Measurements from ENCODE around the gene CREBL2.

Gene CREBL2

DNA sequence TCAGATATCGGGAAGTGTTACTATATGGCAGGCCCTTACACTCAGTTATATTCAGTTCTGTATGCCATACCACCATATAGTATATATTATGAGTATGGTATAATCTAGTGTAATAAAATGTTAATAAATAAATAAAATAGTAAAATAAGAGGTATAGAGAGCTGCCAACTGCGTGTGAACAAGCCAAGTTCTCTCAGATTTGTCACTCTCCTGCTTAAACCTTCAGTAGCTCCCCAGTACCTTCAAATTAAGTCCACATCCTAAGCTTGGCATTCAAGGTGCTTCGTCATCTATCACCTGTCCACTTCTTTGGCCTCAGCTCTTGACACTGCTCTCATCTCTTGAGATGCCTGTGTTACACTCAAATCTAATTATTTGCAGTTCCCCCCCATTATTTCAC lies 12.8 kb upstream of the CREBL2 start:
- no peak overlapping the region for H3K27ac ChIP-seq (ENCODE audit: low read depth, low read length, poor library complexity, severe bottlenecking)

DNA sequence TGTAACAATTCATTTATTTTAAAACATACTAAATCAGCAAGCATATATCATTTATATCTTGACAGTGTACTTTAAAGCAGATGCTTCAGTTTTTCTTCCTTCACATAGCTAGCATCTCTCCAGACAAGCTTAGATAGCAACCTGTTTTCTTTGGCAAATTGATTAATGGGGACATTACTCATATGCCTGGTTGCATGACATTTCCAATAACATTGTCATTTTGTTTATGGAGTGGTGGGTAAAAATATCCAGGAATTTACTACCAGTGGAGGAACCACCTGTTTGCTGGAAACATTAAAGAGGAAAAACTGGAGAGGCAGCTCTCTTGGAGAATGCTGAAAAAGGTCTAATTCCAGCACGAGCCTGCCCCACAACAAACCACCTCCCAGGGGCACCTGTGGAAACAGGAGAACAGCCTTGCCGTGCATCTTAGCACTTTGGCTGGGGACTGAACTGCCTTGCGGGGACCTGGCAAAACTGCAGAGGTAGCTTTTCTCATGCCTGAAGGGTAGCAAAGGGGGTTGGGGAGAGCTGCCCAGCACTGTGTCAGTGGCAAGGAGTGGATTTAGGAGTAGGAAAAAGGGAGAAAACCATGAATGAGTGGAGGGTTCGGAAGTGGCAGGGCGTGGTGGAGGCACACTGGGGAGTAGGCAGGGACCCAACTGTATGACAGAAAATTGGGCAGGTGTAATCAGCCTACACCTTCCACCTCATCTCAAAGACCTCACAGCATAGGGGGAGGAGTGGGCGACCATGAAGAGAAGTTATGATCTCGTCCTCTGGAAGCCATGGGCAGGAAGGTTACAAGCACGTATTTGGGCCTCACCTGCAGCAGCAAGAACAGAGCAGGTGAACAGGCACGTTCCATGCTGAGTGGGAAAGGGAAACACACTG lies 11.7 kb upstream of the CREBL2 start:
- no peak overlapping the region for H2AFZ ChIP-seq (ENCODE audit: low read length)
- no peaks in the 10 kb centered on the region for H3K9me2 ChIP-seq (ENCODE audit: low read depth, low read length)
- no peaks in the 10 kb centered on the region for H3F3A ChIP-seq (ENCODE audit: insufficient read depth, low read length)
- H3K9ac ChIP-seq (ENCODE audit: low read length), result no peak overlapping the region
- no peaks in the 10 kb centered on the region for H3K79me2 ChIP-seq (ENCODE audit: insufficient read depth, low read length)
- H3K9me3 ChIP-seq (ENCODE audit: low read length), result no peaks in the 10 kb centered on the region
- no peaks in the 10 kb centered on the region for H3K4me1 ChIP-seq (ENCODE audit: insufficient read depth, low read length, severe bottlenecking)
- no peak overlapping the region for H3K4me2 ChIP-seq (ENCODE audit: low read length)
- no peak overlapping the region for H3K27ac ChIP-seq (ENCODE audit: low read depth, low read length, poor library complexity, severe bottlenecking)
- TF ChIP-seq, protein P1, sequence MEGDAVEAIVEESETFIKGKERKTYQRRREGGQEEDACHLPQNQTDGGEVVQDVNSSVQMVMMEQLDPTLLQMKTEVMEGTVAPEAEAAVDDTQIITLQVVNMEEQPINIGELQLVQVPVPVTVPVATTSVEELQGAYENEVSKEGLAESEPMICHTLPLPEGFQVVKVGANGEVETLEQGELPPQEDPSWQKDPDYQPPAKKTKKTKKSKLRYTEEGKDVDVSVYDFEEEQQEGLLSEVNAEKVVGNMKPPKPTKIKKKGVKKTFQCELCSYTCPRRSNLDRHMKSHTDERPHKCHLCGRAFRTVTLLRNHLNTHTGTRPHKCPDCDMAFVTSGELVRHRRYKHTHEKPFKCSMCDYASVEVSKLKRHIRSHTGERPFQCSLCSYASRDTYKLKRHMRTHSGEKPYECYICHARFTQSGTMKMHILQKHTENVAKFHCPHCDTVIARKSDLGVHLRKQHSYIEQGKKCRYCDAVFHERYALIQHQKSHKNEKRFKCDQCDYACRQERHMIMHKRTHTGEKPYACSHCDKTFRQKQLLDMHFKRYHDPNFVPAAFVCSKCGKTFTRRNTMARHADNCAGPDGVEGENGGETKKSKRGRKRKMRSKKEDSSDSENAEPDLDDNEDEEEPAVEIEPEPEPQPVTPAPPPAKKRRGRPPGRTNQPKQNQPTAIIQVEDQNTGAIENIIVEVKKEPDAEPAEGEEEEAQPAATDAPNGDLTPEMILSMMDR (IDR thresholded peaks at IDR 0.05; ENCODE audit: low read length), result no peak
- no peak for TF ChIP-seq EZH2 (IDR thresholded peaks at IDR 0.05; ENCODE audit: borderline replicate concordance, low read length)
- H3K27me3 ChIP-seq (ENCODE audit: insufficient read depth, low read length), result peaks cover under 1% of the 10 kb centered on the region; the same call in 1 of the 2 replicates
- H3K36me3 ChIP-seq (ENCODE audit: insufficient read depth, low read length), result no peaks in the 10 kb centered on the region
- H4K20me1 ChIP-seq (ENCODE audit: insufficient read depth, low read length), result no peaks in the 10 kb centered on the region
- no peak overlapping the region for H3K4me3 ChIP-seq (ENCODE audit: low read depth, low read length, poor library complexity, severe bottlenecking)

More for the DNA sequence above, 12.8 kb upstream of the CREBL2 start:
- Histone ChIP-seq H3K4me1 (ENCODE audit: insufficient read depth, low read length, severe bottlenecking) (no peaks in the 10 kb centered on the region), H3K27me3 (ENCODE audit: insufficient read depth, low read length) (no peaks in the 10 kb centered on the region), H3K36me3 (ENCODE audit: insufficient read depth, low read length) (no peaks in the 10 kb centered on the region), H2AFZ (ENCODE audit: low read length) (no peak overlapping the region), H3F3A (ENCODE audit: insufficient read depth, low read length) (no peaks in the 10 kb centered on the region), H3K4me3 (ENCODE audit: low read depth, low read length, poor library complexity, severe bottlenecking) (no peak overlapping the region), H3K9me3 (ENCODE audit: low read length) (no peaks in the 10 kb centered on the region), H4K20me1 (ENCODE audit: insufficient read depth, low read length) (no peaks in the 10 kb centered on the region), H3K9ac (ENCODE audit: low read length) (no peak overlapping the region), H3K9me2 (ENCODE audit: low read depth, low read length) (no peaks in the 10 kb centered on the region), H3K4me2 (ENCODE audit: low read length) (no peak overlapping the region), H3K79me2 (ENCODE audit: insufficient read depth, low read length) (no peaks in the 10 kb centered on the region)
- no peak for TF ChIP-seq EZH2 (IDR thresholded peaks at IDR 0.05; ENCODE audit: borderline replicate concordance, low read length)
- TF ChIP-seq, protein P1 (IDR thresholded peaks at IDR 0.05; ENCODE audit: low read length), result no peak

DNA sequence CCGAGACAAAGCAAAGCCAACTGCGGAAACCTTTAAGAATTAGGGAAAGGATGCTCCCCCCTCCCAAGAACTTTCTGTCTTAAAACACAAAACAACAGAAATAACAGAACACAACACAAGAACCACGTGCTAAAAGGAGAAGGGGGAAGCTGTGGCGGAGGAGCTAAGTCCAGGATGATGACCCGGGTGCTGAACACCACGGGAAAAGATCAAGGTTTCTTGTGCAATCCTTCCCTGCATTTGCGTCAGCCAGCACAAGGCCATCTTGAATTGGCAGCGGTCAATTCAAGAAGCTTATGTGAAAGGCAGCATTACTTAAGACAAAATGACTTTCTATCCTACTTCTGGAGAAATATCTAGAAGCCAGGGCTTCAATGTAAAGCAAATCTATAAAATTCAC lies 11.0 kb upstream of the CREBL2 start:
- H2AFZ ChIP-seq (ENCODE audit: low read length), result no peak overlapping the region

More for the DNA sequence above, 11.0 kb upstream of the CREBL2 start:
- H3K4me2 ChIP-seq (ENCODE audit: low read length), result no peak overlapping the region
- no peaks in the 10 kb centered on the region for H4K20me1 ChIP-seq (ENCODE audit: insufficient read depth, low read length)
- H3K9ac ChIP-seq (ENCODE audit: low read length), result no peak overlapping the region
- H3F3A ChIP-seq (ENCODE audit: insufficient read depth, low read length), result no peaks in the 10 kb centered on the region
- H3K27me3 ChIP-seq (ENCODE audit: insufficient read depth, low read length), result peaks cover 4% of the 10 kb centered on the region; the same call in 1 of the 2 replicates
- TF ChIP-seq, protein P1 (IDR thresholded peaks at IDR 0.05; ENCODE audit: low read length), result no peak
- TF ChIP-seq EZH2 (IDR thresholded peaks at IDR 0.05; ENCODE audit: borderline replicate concordance, low read length), result no peak
- H3K79me2 ChIP-seq (ENCODE audit: insufficient read depth, low read length), result no peaks in the 10 kb centered on the region
- no peak overlapping the region for H3K4me3 ChIP-seq (ENCODE audit: low read depth, low read length, poor library complexity, severe bottlenecking)
- no peaks in the 10 kb centered on the region for H3K4me1 ChIP-seq (ENCODE audit: insufficient read depth, low read length, severe bottlenecking)
- H3K36me3 ChIP-seq (ENCODE audit: insufficient read depth, low read length), result no peaks in the 10 kb centered on the region
- H3K9me3 ChIP-seq (ENCODE audit: low read length), result no peaks in the 10 kb centered on the region
- no peaks in the 10 kb centered on the region for H3K9me2 ChIP-seq (ENCODE audit: low read depth, low read length)
- no peak overlapping the region for H3K27ac ChIP-seq (ENCODE audit: low read depth, low read length, poor library complexity, severe bottlenecking)

Measured in OCI-LY1 (cell line).